GM12864 (cell line): ENCODE data around the gene RNH1.
"Not testable (repeated sequence)": the region's sequence is repeated elsewhere in the genome, so short reads cannot be mapped to it uniquely, and the experiment has no call there.

Experiments
- DNase-seq: peaks from one replicate; pipeline ENCODE4 v3.0.0-alpha.2; 2011; ENCODE audit warnings: low read depth
- H3K4me3 ChIP-seq: 2 replicates; pipeline ENCODE4 v1.5.1; 2011; ENCODE audit warnings: mild to moderate bottlenecking, low read depth, low read length, control low read depth
- TF ChIP-seq, protein P1 (sequence below): IDR thresholded peaks from 2 replicates; pipeline ENCODE4 v1.5.1; 2011; ENCODE audit warnings: low read depth, mild to moderate bottlenecking, moderate library complexity, low read length, control low read depth, inconsistent platforms; ENCODE audit errors: missing control alignments

RNH1 gene

DNA sequence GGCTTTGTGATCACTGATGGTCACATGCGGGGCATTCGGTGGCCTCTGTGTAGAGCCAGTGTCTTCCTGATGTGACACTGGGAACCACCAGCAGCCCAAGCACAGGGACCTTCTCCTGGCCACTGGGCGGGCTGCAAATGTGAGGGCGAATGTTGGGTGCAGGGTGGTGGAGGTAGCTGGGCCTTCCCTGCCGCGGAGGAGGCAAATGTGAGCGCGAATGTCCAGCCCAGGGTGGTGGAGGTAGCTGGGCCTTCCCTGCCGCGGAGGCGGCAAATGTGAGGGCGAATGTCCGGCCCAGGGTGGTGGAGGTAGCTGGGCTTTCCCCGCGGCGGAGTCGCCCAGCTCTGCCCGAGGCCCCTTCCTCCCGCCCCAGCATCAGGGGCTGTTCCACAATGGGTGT is 33.6 kb downstream of the RNH1 start:
- no peak overlapping the region for H3K4me3 ChIP-seq
- DNase-seq: no peak
- TF ChIP-seq, protein P1, sequence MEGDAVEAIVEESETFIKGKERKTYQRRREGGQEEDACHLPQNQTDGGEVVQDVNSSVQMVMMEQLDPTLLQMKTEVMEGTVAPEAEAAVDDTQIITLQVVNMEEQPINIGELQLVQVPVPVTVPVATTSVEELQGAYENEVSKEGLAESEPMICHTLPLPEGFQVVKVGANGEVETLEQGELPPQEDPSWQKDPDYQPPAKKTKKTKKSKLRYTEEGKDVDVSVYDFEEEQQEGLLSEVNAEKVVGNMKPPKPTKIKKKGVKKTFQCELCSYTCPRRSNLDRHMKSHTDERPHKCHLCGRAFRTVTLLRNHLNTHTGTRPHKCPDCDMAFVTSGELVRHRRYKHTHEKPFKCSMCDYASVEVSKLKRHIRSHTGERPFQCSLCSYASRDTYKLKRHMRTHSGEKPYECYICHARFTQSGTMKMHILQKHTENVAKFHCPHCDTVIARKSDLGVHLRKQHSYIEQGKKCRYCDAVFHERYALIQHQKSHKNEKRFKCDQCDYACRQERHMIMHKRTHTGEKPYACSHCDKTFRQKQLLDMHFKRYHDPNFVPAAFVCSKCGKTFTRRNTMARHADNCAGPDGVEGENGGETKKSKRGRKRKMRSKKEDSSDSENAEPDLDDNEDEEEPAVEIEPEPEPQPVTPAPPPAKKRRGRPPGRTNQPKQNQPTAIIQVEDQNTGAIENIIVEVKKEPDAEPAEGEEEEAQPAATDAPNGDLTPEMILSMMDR: no peak

DNA sequence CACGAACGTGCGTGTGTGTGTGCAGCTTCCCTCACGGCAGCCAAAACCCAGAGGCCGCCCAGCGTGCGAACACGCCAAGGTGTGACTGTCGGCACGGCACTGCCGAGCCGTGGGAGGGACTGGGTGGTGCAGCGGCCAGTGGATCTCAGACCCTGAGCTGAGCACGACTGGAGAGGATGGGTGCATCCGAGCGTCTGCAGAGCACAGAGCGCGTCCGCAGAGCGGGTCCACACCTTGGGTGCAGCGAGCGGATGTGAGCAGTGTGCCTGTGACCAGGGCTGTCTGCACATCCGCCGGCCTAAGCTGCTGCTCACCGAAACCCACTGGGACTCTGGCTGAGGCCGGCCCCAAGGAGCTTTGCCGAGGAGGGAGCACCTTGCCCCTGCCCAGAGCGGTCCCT is 34.2 kb downstream of the RNH1 start:
- DNase-seq: no peak
- TF ChIP-seq, protein P1: no peak
- no peak overlapping the region for H3K4me3 ChIP-seq

DNA sequence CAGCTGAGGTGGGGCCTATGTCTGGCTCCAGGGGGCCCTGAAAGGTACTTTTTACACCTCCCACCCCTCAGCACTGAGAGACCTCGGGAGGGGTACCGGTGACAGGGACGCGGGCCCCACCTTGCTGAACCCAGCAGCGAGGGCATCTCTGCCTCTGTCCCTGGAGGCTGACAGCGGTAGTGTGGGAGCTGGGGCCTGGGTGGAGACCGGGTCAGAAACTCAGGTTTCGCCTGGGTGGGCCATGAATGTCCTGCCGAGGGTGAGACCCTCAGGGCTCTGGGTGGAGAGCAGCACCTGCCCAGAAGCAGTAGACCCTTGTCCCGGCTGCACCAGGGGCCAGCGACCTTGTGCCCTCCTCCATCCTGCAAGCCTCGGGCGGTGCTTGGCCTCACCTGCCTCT is 34.8 kb downstream of the RNH1 start:
- TF ChIP-seq, protein P1: no peak
- DNase-seq: no peak
- no peak overlapping the region for H3K4me3 ChIP-seq

DNA sequence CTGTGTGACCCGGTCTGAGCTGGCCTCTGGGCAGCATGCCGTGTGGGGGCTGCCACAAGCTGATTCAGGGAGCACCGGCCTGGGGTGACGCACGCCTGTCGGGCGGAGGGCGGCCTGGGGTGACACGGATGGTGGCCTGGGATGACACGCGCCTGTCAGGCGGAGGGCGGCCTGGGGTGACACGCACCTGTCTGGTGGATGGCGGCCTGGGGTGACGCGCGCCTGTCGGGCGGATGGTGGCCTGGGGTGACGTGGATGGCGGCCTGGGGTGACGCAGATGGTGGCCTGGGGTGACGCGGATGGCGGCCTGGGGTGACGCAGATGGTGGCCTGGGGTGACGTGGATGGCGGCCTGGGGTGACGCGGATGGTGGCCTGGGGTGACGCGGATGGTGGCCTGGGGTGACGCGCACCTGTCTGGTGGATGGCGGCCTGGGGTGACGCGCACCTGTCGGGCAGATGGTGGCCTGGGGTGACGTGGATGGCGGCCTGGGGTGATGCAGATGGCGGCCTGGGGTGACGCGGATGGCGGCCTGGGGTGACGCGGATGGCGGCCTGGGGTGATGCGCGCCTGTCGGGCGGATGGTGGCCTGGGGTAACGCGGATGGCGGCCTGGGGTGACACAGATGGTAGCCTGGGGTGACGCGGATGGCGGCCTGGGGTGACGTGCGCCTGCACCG is 35.4 kb downstream of the RNH1 start:
- no peak overlapping the region for H3K4me3 ChIP-seq
- TF ChIP-seq, protein P1: no peak
- no peak for DNase-seq

DNA sequence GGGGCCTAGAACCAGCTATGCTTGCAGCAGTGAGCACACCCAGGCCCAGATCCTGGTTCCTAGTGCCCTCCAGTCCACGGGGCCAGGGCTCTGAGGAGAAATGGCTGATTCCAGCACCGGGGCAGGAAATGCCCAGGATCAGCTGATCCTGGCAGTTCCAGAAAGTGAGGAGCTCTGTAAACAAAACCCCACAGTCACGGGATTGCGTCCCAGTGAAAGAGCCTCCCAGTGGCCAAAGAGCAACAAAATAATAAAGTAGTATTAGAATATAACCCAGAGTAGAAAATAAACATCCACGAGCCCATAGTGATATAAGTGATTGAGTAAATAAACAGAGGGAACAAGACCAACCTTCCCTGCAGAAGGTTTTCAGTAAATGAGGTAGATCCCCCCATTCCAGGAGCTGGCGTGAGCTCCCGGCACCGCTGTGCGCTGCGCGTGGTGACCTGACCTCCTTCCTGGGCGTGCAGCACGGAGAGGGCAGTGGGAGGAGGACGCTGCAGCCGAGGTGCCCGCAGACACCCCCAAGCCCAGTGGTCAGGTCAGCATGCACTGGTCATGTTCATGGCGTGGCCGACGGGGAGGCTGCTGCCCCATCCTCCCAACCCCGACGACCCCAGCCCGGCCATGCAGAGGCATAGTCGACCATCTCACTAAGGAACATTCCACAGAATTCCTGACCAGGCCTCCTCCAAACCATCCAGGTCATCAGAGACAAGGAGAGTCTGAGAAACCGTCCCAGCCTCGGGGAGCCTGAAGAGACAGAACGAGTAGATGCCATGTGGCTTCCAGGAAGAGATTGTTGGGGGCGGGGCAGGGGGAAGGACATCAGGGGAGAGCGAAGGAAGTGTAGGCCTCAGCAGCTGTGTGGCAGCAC is 37.1 kb downstream of the RNH1 start:
- TF ChIP-seq, protein P1: no peak
- no peak for DNase-seq
- no peak overlapping the region for H3K4me3 ChIP-seq

DNA sequence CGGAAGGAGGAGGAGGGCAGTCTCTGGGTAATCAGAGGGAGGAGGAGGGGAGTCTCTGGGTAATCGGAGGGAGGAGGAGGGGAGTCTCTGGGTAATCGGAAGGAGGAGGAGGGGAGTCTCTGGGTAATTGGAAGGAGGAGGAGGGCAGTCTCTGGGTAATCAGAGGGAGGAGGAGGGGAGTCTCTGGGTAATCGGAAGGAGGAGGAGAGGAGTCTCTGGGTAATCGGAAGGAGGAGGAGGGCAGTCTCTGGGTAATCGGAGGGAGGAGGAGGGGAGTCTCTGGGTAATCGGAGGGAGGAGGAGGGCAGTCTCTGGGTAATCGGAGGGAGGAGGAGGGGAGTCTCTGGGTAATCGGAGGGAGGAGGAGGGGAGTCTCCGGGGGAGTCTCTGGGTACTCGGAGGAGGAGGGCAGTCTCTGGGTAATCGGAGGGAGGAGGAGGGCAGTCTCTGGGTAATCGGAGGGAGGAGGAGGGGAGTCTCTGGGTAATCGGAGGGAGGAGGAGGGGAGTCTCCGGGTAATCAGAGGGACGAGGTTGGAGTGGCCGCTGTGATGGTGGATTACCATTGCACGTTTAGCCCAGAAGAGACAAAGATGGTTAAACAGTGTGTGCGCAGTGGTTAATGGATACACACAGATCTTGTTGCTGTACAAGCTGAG is 37.9 kb downstream of the RNH1 start:
- not testable (repeated sequence) for H3K4me3 ChIP-seq, DNase-seq

DNA sequence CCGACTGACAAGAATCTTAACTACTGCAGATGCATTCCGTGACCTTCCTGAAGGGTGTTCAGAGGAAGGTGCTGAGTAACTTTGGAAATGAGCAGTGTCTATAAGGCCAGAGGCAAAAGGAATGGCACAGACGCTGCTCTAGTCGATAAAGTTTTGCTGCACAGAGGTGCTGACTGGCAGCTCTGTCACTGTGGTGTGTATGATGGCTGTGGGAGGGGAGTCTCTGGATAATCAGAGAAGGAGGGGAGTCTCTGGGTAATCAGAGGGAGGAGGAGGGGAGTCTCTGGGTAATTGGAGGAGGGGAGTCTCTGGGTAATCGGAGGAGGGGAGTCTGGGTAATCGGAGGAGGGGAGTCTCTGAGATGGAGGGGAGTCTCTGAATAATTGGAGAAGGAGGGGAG is 38.5 kb downstream of the RNH1 start:
- DNase-seq: no peak
- H3K4me3 ChIP-seq: no peak overlapping the region
- TF ChIP-seq, protein P1: no peak
